A549 (cell line): Measurements from ENCODE around the gene QRSL1. TPM values are rescaled to one million over a fixed set of nuclear protein-coding genes. Genes with fewer than 3 reads are reported as not detected.

Experiments
- ATAC-seq, 2 experiments: fragments of 200-7000 bp in 1 of 2; fragments of >200 bp in 1 of 2; cut with Nextera tagmentation in 1 of 2; cut with Tn5 transposase in 1 of 2; 3 replicates each; pipeline versions ENCODE4 v1.8.0 to v1.9.1; 2018 to 2020; ENCODE audit warnings: mild to moderate bottlenecking in 1 of 2, moderate library complexity in 1 of 2
- CTCF ChIA-PET: fragments of 300-600 bp; sonication (Branson Sonifier 250); formaldehyde crosslinking; extraction: SDS; loops from one replicate; lab custom pipeline; 2021; ENCODE audit warnings: antibody characterized with exemption, inconsistent platforms; lab: Yijun Ruan, JAX
- POLR2A ChIA-PET: fragments of 350-600 bp; formaldehyde crosslinking; extraction: SDS; loops from one replicate; lab custom pipeline; 2021; ENCODE audit warnings: antibody characterized with exemption, inconsistent platforms; lab: Yijun Ruan, JAX
- DNase-seq, 2 experiments: peaks; one replicate each; pipeline versions ENCODE4 v3.0.0 to v3.0.0-alpha.2; 2011 to 2016; ENCODE audit warnings: low read depth in 1 of 2, low spot score in 1 of 2
- FAIRE-seq: peaks from 2 replicates; lab custom pipeline; 2011; peaks lifted over from hg19 to GRCh38; lab: Jason Lieb, UNC
- H3K27ac ChIP-seq, 2 experiments: fragments of >200 bp; sonication (Bioruptor Twin); formaldehyde crosslinking; 3 replicates each; pipeline ENCODE4 v1.5.1; 2016 to 2017
- H3K4me1 ChIP-seq: fragments of >200 bp; sonication (Bioruptor Twin); formaldehyde crosslinking; 3 replicates; pipeline ENCODE4 v1.6.1; 2016
- H3K4me2 ChIP-seq: fragments of >200 bp; sonication (Bioruptor Twin); formaldehyde crosslinking; 3 replicates; pipeline ENCODE4 v1.6.1; 2016
- H3K4me3 ChIP-seq: fragments of >200 bp; sonication (Bioruptor Twin); formaldehyde crosslinking; 3 replicates; pipeline ENCODE4 v1.5.1; 2016
- H3K9me3 ChIP-seq: fragments of >200 bp; sonication (Bioruptor Twin); formaldehyde crosslinking; 3 replicates; pipeline ENCODE4 v1.6.1; 2016
- BHLHE40 ChIP-seq: IDR thresholded peaks from 2 replicates; pipeline ENCODE4 v1.6.1; 2012; ENCODE audit warnings: low read depth, low read length, inconsistent platforms
- CHD4 ChIP-seq: fragments of 200-600 bp; sonication (generic); IDR thresholded peaks from 2 replicates; pipeline ENCODE4 v1.6.1; 2016; ENCODE audit warnings: antibody characterized with exemption, mild to moderate bottlenecking, borderline replicate concordance
- ESRRA ChIP-seq: fragments of 150-350 bp; IDR thresholded peaks from 2 replicates; pipeline ENCODE4 v1.6.1; 2014; ENCODE audit warnings: mild to moderate bottlenecking, low read length, borderline replicate concordance
- HOXA7 ChIP-seq: fragments of 250-450 bp; sonication (Bioruptor Pico); IDR thresholded peaks from 2 replicates; pipeline ENCODE4 v1.5.0; 2020; ENCODE audit warnings: mild to moderate bottlenecking, moderate library complexity
- HOXB13 ChIP-seq: fragments of 250-450 bp; sonication (Bioruptor Pico); IDR thresholded peaks from 2 replicates; pipeline ENCODE4 v1.5.0; 2020; ENCODE audit warnings: low read depth, mild to moderate bottlenecking, moderate library complexity
- JUNB ChIP-seq: fragments of >200 bp; sonication (Bioruptor Twin); formaldehyde crosslinking; IDR thresholded peaks from 2 replicates; pipeline ENCODE4 v1.6.1; 2016
- KDM5A ChIP-seq: fragments of 200-600 bp; sonication (generic); IDR thresholded peaks from 2 replicates; pipeline ENCODE4 v1.6.1; 2016; ENCODE audit warnings: antibody characterized with exemption, mild to moderate bottlenecking
- MAZ ChIP-seq: fragments of 150-350 bp; IDR thresholded peaks from 2 replicates; pipeline ENCODE4 v1.6.1; 2014; ENCODE audit warnings: antibody characterized with exemption, low read depth, low read length, borderline replicate concordance
- MYC ChIP-seq: IDR thresholded peaks from 2 replicates; pipeline ENCODE4 v1.6.1; 2012; ENCODE audit warnings: mild to moderate bottlenecking, inconsistent platforms, low read length, improper control_type of control experiment, borderline replicate concordance
- NFE2L2 ChIP-seq: fragments of 150-350 bp; conservative IDR thresholded peaks from 2 replicates; pipeline ENCODE4 v1.6.1; 2014; ENCODE audit warnings: low read length
- NR3C1 ChIP-seq: fragments of >200 bp; sonication (Bioruptor Twin); formaldehyde crosslinking; IDR thresholded peaks from 3 replicates; pipeline ENCODE4 v1.6.1; 2017
- PHF8 ChIP-seq: fragments of 200-600 bp; sonication (generic); IDR thresholded peaks from 2 replicates; pipeline ENCODE4 v1.6.1; 2016; ENCODE audit warnings: low read depth, mild to moderate bottlenecking, antibody characterized with exemption, moderate library complexity, borderline replicate concordance
- POLR2A ChIP-seq: IDR thresholded peaks from 2 replicates; pipeline ENCODE4 v1.6.1; 2012; ENCODE audit warnings: mild to moderate bottlenecking, low read length
- RAD21 ChIP-seq, 2 experiments: fragments of >200 bp in 1 of 2; sonication (Bioruptor Twin) in 1 of 2; formaldehyde crosslinking in 1 of 2; IDR thresholded peaks in 1 of 2; conservative IDR thresholded peaks in 1 of 2; 2 replicates in 1 of 2; 3 replicates in 1 of 2; pipeline ENCODE4 v1.6.1; 2012 to 2018; ENCODE audit warnings: inconsistent platforms in 1 of 2
- RCOR1 ChIP-seq: fragments of 150-350 bp; IDR thresholded peaks from 2 replicates; pipeline ENCODE4 v1.6.1; 2014; ENCODE audit warnings: antibody characterized with exemption, low read length, low read depth
- RFX5 ChIP-seq: fragments of 450-650 bp; IDR thresholded peaks from 2 replicates; pipeline ENCODE4 v1.7.1; 2014; ENCODE audit warnings: antibody characterized with exemption, mild to moderate bottlenecking, moderate library complexity
- RNF2 ChIP-seq: fragments of 200-600 bp; sonication (generic); IDR thresholded peaks from 2 replicates; pipeline ENCODE4 v1.6.1; 2016; ENCODE audit warnings: low read depth, mild to moderate bottlenecking, antibody characterized with exemption, moderate library complexity, borderline replicate concordance
- SREBF2 ChIP-seq: fragments of 450-650 bp; IDR thresholded peaks from 2 replicates; pipeline ENCODE4 v1.6.1; 2014; ENCODE audit warnings: mild to moderate bottlenecking, moderate library complexity
- TFCP2L1 ChIP-seq: fragments of 250-450 bp; sonication (Bioruptor Pico); IDR thresholded peaks from 2 replicates; pipeline ENCODE4 v1.5.0; 2021; ENCODE audit warnings: mild to moderate bottlenecking
- WGBS: methylation state at CpG from one replicate; pipeline ENCODE4 v1.1.6; 2017; ENCODE audit errors: missing lambda C conversion rate; 5-methylcytosine and 5-hydroxymethylcytosine counted together
- polyA plus RNA-seq, 4 experiments: library from polyadenylated mRNA; depleted of rRNA in 3 of 4; stranded (reverse); fragments of >200 nt; fragmentation: RNase III in 1 of 4; extraction: RNeasy Plus Mini Kit Qiagen cat#74134 plus additional on column Dnase treatment in 1 of 4; gene quantifications; 2 replicates in 3 of 4; 3 replicates in 1 of 4; pipeline ENCODE4 v1.2.3, GENCODE V29; 2011 to 2017
- TF ChIP-seq, protein P1 (sequence below): fragments of 450-650 bp; IDR thresholded peaks from 2 replicates; pipeline ENCODE4 v1.6.1; 2014; ENCODE audit warnings: antibody characterized with exemption
- TF ChIP-seq, protein P2 (sequence below): IDR thresholded peaks from 2 replicates; pipeline ENCODE4 v1.6.1; 2012; ENCODE audit warnings: low read depth, borderline replicate concordance
- TF ChIP-seq, protein P3 (sequence below): fragments of >200 bp; sonication (Bioruptor Twin); formaldehyde crosslinking; IDR thresholded peaks from 3 replicates; pipeline ENCODE4 v1.6.1; 2016
- TF ChIP-seq, protein P4 (sequence below): fragments of 200-600 bp; sonication (generic); IDR thresholded peaks from 2 replicates; pipeline ENCODE4 v1.6.1; 2016; ENCODE audit warnings: antibody characterized with exemption, mild to moderate bottlenecking, moderate library complexity

Gene QRSL1
- polyA plus RNA-seq, 2 of the 4 experiments (the other 2 are of a cell fraction) = 11.5 to 15.9 TPM

DNA sequence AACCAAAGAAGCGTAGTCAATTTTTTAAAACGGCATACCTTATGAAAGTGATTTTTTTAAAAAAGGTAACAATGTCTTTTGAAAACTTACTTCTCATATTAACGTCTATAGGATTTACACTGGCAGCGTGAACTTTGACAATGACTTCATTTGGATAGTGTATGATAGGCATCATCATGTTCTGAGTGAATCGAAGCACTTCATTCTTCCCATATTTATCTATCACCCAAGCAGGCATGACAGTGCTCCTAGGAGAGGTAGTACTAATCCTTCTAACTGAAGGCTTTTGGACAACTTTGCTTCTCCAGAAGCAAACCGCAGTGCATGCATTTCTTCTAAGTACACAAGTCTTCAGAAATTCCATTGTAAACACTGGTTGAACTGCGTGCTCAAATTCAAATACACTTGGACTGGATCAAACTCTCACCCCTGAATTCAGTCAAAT is 698 bp upstream of the QRSL1 start:
- Histone ChIP-seq H3K9me3 (no peaks in the 10 kb centered on the region), H3K27ac (peak overlapping the region; percentile 84 to 97), H3K4me3 (peak overlapping the region; percentile 86), H3K4me1 (peaks cover 15% of the 10 kb centered on the region), H3K4me2 (peak overlapping the region; percentile 85)
- 16% methylated on average over 7 of the region's 7 CpGs for WGBS
- FAIRE-seq (no peak), DNase-seq (no peak), ATAC-seq (peak; percentile 27 to 49; a peak in 3 of 6 replicates)
- ChIA-PET POLR2A (no interaction called here), CTCF (no interaction called here)
- no peak for TF ChIP-seq HOXB13 (CRISPR knock-in tag)
- TF ChIP-seq RNF2 = no peak
- TF ChIP-seq, protein P1, sequence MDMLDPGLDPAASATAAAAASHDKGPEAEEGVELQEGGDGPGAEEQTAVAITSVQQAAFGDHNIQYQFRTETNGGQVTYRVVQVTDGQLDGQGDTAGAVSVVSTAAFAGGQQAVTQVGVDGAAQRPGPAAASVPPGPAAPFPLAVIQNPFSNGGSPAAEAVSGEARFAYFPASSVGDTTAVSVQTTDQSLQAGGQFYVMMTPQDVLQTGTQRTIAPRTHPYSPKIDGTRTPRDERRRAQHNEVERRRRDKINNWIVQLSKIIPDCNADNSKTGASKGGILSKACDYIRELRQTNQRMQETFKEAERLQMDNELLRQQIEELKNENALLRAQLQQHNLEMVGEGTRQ = no peak
- no peak for TF ChIP-seq NR3C1
- no peak for TF ChIP-seq HOXA7
- TF ChIP-seq, protein P2, sequence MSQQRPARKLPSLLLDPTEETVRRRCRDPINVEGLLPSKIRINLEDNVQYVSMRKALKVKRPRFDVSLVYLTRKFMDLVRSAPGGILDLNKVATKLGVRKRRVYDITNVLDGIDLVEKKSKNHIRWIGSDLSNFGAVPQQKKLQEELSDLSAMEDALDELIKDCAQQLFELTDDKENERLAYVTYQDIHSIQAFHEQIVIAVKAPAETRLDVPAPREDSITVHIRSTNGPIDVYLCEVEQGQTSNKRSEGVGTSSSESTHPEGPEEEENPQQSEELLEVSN = no peak
- TF ChIP-seq MYC = no peak
- TF ChIP-seq MAZ = no peak
- TF ChIP-seq, protein P3, sequence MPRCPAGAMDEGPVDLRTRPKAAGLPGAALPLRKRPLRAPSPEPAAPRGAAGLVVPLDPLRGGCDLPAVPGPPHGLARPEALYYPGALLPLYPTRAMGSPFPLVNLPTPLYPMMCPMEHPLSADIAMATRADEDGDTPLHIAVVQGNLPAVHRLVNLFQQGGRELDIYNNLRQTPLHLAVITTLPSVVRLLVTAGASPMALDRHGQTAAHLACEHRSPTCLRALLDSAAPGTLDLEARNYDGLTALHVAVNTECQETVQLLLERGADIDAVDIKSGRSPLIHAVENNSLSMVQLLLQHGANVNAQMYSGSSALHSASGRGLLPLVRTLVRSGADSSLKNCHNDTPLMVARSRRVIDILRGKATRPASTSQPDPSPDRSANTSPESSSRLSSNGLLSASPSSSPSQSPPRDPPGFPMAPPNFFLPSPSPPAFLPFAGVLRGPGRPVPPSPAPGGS = no peak
- no peak for TF ChIP-seq RCOR1
- TF ChIP-seq JUNB = no peak

DNA sequence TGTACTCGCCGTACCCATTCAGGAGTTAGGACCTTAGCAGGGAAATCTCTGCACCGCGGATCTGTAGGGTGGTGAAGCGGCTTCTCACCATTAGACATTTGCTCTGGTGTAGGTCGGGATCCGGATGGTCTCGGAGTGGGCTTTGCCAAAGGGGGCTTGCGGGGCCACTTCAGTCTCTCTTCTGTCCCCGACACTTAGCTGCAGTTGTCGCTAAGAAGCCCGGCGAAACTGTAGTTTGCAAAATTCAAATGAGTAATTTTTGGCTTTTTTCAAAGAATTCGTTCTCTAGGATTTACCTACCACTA is 433 bp downstream of the QRSL1 start:
- FAIRE-seq = no peak
- ATAC-seq = no peak

DNA sequence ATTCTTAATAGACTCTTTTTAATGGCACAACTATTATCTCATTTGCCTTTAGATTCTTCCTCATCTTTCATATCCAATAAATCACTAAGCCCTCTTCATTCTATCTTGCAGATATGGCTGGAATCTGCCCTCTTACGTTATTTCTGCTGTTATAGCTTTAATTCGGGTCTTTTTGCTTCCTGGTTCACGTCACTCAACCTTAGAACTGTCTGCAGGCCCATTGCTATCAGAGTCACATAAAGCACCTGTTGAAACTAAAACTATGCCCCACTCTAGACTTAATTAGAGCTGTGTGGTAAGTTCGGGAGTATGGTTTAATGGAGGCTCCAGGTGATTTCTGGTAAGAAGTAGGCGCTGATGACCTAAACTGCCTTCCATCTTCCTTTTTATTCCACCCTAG is 988 bp downstream of the QRSL1 start:
- peak overlapping the region; percentile 86 for H3K4me3 ChIP-seq
- no peaks in the 10 kb centered on the region for H3K9me3 ChIP-seq
- H3K4me1 ChIP-seq = peaks cover 15% of the 10 kb centered on the region
- H3K27ac ChIP-seq = peak overlapping the region; percentile 84 to 97
- peak overlapping the region; percentile 95 for H3K4me2 ChIP-seq
- ChIA-PET POLR2A (no interaction called here), CTCF (no interaction called here)
- peak in 1 of 2 experiments; percentile 6 for DNase-seq
- 56% methylated on average over 5 of the region's 5 CpGs for WGBS
- no peak for TF ChIP-seq HOXA7
- TF ChIP-seq TFCP2L1 (CRISPR knock-in tag) = no peak
- no peak for TF ChIP-seq RAD21 (conservative IDR thresholded peaks at IDR 0.05 in 1 of 2, IDR thresholded peaks at IDR 0.05 in 1 of 2)
- TF ChIP-seq BHLHE40 = no peak
- TF ChIP-seq NFE2L2 = no peak
- no peak for TF ChIP-seq RCOR1
- no peak for TF ChIP-seq POLR2A
- no peak for TF ChIP-seq CHD4
- TF ChIP-seq, all 56 proteins: peak for 0
- FAIRE-seq = no peak
- ATAC-seq = 0 out of 6 replicates have a peak, but pooled peaks of 1 of the 2 experiments have one; percentile 12

More for the DNA sequence above, 433 bp downstream of the QRSL1 start:
- Histone ChIP-seq H3K27ac (peak overlapping the region; percentile 84 to 97), H3K4me3 (peak overlapping the region; percentile 86), H3K4me1 (peaks cover 15% of the 10 kb centered on the region), H3K9me3 (no peaks in the 10 kb centered on the region)
- WGBS = 0% methylated on average over 6 of the region's 14 CpGs
- no peak for DNase-seq
- TF ChIP-seq PHF8 = 0 out of 2 replicates have a peak, but pooled peaks have one; percentile 39
- peak; percentile 70; the same call in 1 of the 2 replicates for TF ChIP-seq KDM5A
- no peak for TF ChIP-seq MAZ
- TF ChIP-seq SREBF2 = no peak
- TF ChIP-seq TFCP2L1 (CRISPR knock-in tag) = no peak
- no peak for TF ChIP-seq RFX5
- no peak for TF ChIP-seq ESRRA
- TF ChIP-seq, protein P4, sequence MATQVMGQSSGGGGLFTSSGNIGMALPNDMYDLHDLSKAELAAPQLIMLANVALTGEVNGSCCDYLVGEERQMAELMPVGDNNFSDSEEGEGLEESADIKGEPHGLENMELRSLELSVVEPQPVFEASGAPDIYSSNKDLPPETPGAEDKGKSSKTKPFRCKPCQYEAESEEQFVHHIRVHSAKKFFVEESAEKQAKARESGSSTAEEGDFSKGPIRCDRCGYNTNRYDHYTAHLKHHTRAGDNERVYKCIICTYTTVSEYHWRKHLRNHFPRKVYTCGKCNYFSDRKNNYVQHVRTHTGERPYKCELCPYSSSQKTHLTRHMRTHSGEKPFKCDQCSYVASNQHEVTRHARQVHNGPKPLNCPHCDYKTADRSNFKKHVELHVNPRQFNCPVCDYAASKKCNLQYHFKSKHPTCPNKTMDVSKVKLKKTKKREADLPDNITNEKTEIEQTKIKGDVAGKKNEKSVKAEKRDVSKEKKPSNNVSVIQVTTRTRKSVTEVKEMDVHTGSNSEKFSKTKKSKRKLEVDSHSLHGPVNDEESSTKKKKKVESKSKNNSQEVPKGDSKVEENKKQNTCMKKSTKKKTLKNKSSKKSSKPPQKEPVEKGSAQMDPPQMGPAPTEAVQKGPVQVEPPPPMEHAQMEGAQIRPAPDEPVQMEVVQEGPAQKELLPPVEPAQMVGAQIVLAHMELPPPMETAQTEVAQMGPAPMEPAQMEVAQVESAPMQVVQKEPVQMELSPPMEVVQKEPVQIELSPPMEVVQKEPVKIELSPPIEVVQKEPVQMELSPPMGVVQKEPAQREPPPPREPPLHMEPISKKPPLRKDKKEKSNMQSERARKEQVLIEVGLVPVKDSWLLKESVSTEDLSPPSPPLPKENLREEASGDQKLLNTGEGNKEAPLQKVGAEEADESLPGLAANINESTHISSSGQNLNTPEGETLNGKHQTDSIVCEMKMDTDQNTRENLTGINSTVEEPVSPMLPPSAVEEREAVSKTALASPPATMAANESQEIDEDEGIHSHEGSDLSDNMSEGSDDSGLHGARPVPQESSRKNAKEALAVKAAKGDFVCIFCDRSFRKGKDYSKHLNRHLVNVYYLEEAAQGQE = no peak
- TF ChIP-seq, all 56 proteins: peak for 2
- ChIA-PET CTCF (no interaction called here), POLR2A (no interaction called here)
- peak overlapping the region; percentile 95 for H3K4me2 ChIP-seq
